GM10266 (cell line): ENCODE measurements around the gene ATP2A1.

Experiments used
- DNase-seq: peaks from one replicate; pipeline ENCODE4 v3.0.0; 2012; ENCODE audit errors: extremely low spot score
- TF ChIP-seq, protein P1 (sequence below): IDR thresholded peaks from 2 replicates; pipeline ENCODE4 v1.5.1; 2012; ENCODE audit warnings: mild to moderate bottlenecking, low read depth; ENCODE audit not compliant: control insufficient read depth, insufficient read depth; ENCODE audit errors: missing control alignments

The ATP2A1 gene

DNA sequence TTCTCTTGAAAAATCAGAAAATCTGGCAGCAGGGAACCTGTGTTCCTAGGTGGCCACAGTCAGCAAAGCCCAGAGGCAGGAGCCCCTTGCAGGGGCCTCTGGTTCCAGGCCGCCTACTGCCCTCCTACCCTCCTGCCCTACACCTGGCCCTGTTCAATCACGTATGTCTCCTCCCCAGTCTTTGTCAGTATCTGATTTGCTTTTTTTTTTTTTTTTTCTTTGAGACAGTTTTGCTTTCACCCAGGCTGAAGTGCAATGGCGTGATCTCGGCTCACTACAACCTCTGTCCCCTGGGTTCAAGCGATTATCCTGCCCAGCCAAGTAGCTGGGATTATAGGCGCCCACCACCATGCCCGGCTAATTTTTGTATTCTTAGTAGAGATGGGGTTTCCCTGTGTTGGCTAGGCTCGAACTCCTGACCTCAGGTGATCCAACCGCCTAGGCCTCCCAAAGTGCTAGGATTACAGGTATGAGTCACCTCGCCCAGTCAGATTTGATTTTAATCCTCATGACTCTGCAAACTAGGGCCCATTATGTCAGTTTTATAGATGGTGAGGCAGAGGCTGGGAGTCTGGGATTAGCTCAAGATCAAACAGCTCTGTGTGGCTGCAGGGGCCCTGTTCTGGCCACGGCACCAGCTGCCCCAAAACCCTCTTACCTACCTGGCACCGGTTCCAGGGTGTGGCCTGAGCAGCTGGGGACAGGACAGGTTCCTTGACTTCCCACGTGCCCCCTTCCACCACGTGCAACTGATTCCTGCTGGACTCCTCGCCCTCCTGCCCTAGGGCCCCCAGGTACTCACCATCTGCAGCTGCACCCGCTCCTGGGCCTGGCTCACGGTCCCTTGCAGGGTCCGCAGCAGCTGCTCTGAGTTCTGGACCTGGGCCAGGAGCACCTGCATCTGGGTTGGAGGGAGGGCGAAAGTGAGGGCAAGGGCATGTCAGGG, 32.1 kb downstream of the ATP2A1 start:
- no peak for DNase-seq

DNA sequence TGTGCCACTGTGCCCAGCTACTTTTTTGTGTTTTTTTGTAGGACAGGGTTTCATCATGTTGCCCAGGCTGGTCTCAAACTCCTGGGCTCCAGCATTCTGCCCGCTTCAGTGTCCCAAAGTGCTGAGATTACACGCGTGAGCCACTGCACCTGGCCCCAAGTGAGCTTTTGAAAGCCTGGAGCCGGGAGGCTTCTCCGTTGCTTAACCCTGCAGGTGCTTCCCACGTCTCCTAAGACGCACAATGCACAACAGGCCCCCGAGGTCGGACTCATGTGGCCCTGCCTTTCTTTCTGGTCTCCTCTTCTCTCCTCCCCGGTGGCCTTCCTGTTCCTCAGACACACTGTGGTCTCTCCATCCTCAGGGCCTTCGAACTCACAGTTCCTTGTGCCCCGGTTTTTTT, 34.3 kb downstream of the ATP2A1 start:
- TF ChIP-seq, protein P1, sequence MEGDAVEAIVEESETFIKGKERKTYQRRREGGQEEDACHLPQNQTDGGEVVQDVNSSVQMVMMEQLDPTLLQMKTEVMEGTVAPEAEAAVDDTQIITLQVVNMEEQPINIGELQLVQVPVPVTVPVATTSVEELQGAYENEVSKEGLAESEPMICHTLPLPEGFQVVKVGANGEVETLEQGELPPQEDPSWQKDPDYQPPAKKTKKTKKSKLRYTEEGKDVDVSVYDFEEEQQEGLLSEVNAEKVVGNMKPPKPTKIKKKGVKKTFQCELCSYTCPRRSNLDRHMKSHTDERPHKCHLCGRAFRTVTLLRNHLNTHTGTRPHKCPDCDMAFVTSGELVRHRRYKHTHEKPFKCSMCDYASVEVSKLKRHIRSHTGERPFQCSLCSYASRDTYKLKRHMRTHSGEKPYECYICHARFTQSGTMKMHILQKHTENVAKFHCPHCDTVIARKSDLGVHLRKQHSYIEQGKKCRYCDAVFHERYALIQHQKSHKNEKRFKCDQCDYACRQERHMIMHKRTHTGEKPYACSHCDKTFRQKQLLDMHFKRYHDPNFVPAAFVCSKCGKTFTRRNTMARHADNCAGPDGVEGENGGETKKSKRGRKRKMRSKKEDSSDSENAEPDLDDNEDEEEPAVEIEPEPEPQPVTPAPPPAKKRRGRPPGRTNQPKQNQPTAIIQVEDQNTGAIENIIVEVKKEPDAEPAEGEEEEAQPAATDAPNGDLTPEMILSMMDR: no peak
- DNase-seq: no peak

More for the DNA sequence above, 32.1 kb downstream of the ATP2A1 start:
- TF ChIP-seq, protein P1: no peak

DNA sequence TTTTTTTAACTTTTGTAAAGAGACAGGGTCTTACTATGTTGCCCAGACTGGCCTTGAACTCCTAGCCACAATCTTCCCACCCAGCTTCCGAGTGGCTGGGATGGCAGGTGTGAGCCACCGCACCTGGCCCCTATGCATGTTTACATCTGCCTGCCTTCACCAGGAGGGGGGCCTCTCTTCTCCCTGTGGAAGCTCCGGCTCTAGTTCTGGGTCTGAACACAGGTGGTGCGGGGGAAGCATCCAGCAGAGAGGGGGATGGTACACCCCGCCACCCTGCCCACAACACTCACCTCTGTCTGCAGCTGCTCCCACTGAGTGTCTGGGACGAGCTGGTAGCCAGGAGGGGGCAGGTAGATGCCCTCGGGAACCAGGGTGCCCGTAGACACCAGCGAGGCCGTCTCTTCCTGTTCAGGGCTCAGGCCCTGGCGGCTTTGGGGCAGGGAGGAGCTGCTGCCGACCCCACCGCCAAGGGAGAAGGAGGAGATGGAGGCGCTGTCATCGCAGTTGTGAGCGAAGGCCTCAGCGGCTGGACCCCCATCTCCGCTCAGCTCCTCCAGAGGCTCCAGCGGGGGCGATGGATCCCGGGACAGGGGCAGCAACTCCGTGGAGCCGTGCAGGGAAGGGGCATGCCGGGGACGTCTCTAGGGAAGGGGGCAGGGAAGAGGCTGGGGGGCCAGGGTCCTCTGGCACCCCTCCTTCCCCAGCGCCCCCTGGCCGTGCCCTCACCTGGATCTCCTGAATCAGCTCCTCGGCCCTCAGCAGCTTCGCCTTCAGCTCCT, 35.8 kb downstream of the ATP2A1 start:
- TF ChIP-seq, protein P1: no peak
- no peak for DNase-seq

DNA sequence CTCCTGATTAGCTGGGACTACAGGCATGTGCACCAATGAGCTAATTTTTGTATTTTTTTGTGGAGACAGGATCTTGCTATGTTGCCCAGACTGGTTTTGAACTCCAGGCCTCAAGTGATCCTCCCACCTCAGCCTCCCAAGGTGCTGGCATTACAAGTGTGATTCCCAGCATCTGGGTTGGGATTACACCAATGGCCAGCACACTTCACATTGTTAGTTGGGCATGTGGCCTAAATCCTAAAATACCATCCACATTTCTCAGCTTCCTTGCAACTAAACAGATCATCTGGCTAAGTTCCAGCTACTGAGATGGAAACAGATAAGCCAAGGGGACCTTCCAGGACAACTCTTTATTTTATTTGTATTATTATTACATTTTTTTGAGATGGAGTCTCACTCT, 36.9 kb downstream of the ATP2A1 start:
- DNase-seq: no peak
- TF ChIP-seq, protein P1: no peak

DNA sequence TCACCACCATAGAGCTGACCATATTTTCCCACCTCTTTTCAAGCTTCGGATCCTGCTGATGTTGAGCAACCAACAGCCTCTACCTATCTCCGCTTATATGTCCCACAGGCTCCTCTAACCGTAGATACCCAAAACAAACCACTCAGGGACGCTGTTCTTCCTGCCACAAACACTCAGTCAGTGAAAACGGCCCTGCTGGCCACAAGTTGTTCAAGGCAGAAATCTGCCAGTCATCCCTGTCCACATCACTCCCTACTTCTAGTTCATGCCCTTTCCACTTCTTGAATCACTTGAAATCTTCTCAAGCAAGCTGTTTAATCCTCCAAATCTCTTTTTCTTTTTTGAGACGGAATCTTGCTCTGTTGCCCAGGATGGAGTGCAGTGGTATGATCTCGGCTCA, 38.8 kb downstream of the ATP2A1 start:
- TF ChIP-seq, protein P1: no peak
- no peak for DNase-seq

GRCh38 chr16:28918698-28919097, 40.4 kb downstream of the ATP2A1 start:
- TF ChIP-seq, protein P1: no peak
- no peak for DNase-seq
